ENCODE measurements around the gene RRH.

The RRH gene

GRCh38 chr4:109878355-109878754 is 50.6 kb downstream of the RRH start:
- DNase-seq (ENCODE audit: insufficient read length, low spot score) = no peak
- no peak for TF ChIP-seq SPI1 (IDR thresholded peaks at IDR 0.05; ENCODE audit: low read depth, low read length)
- no peak for TF ChIP-seq TAF1 (IDR thresholded peaks at IDR 0.05; ENCODE audit: low read depth, low read length)
- no peak for TF ChIP-seq POLR2A (IDR thresholded peaks at IDR 0.05; ENCODE audit: low read depth, low read length)
- TF ChIP-seq POU2F2 (IDR thresholded peaks at IDR 0.05; ENCODE audit: low read depth, low read length) = no peak
- TF ChIP-seq PAX5 (IDR thresholded peaks at IDR 0.05; ENCODE audit: insufficient read depth, low read length, severe bottlenecking) = no peak
- no peak for TF ChIP-seq POLR2AphosphoS5 (IDR thresholded peaks at IDR 0.05; ENCODE audit: low read depth, low read length)
- no peak for FAIRE-seq

- DNase-seq (ENCODE audit: insufficient read length, low spot score) (no peak), FAIRE-seq (no peak)
- no peak for TF ChIP-seq POLR2A (IDR thresholded peaks at IDR 0.05; ENCODE audit: low read depth, low read length)
- no peak for TF ChIP-seq PAX5 (IDR thresholded peaks at IDR 0.05; ENCODE audit: insufficient read depth, low read length, severe bottlenecking)
- TF ChIP-seq TAF1 (IDR thresholded peaks at IDR 0.05; ENCODE audit: low read depth, low read length) = no peak
- no peak for TF ChIP-seq POU2F2 (IDR thresholded peaks at IDR 0.05; ENCODE audit: low read depth, low read length)
- no peak for TF ChIP-seq SPI1 (IDR thresholded peaks at IDR 0.05; ENCODE audit: low read depth, low read length)
- TF ChIP-seq POLR2AphosphoS5 (IDR thresholded peaks at IDR 0.05; ENCODE audit: low read depth, low read length) = no peak
Measured at GRCh38 chr4:109879081-109879480, 51.3 kb downstream of the RRH start.

GRCh38 chr4:109879636-109880314 is 52.0 kb downstream of the RRH start:
- TF ChIP-seq TAF1 (IDR thresholded peaks at IDR 0.05; ENCODE audit: low read depth, low read length) = no peak
- no peak for TF ChIP-seq SPI1 (IDR thresholded peaks at IDR 0.05; ENCODE audit: low read depth, low read length)
- no peak for TF ChIP-seq POU2F2 (IDR thresholded peaks at IDR 0.05; ENCODE audit: low read depth, low read length)
- no peak for TF ChIP-seq POLR2AphosphoS5 (IDR thresholded peaks at IDR 0.05; ENCODE audit: low read depth, low read length)
- no peak for TF ChIP-seq POLR2A (IDR thresholded peaks at IDR 0.05; ENCODE audit: low read depth, low read length)
- no peak for TF ChIP-seq PAX5 (IDR thresholded peaks at IDR 0.05; ENCODE audit: insufficient read depth, low read length, severe bottlenecking)

GRCh38 chr4:109886303-109886702 is 58.5 kb downstream of the RRH start:
- TF ChIP-seq POLR2AphosphoS5 (IDR thresholded peaks at IDR 0.05; ENCODE audit: low read depth, low read length) (no peak), POU2F2 (IDR thresholded peaks at IDR 0.05; ENCODE audit: low read depth, low read length) (no peak), TAF1 (IDR thresholded peaks at IDR 0.05; ENCODE audit: low read depth, low read length) (no peak), POLR2A (IDR thresholded peaks at IDR 0.05; ENCODE audit: low read depth, low read length) (no peak), SPI1 (IDR thresholded peaks at IDR 0.05; ENCODE audit: low read depth, low read length) (no peak), PAX5 (IDR thresholded peaks at IDR 0.05; ENCODE audit: insufficient read depth, low read length, severe bottlenecking) (no peak)
- FAIRE-seq (no peak), DNase-seq (ENCODE audit: insufficient read length, low spot score) (no peak)

More at GRCh38 chr4:109879636-109880314, 52.0 kb downstream of the RRH start:
- DNase-seq (ENCODE audit: insufficient read length, low spot score) (no peak), FAIRE-seq (no peak)

- FAIRE-seq (no peak), DNase-seq (ENCODE audit: insufficient read length, low spot score) (no peak)
- no peak for TF ChIP-seq SPI1 (IDR thresholded peaks at IDR 0.05; ENCODE audit: low read depth, low read length)
- no peak for TF ChIP-seq POLR2A (IDR thresholded peaks at IDR 0.05; ENCODE audit: low read depth, low read length)
- TF ChIP-seq POU2F2 (IDR thresholded peaks at IDR 0.05; ENCODE audit: low read depth, low read length) = no peak
- no peak for TF ChIP-seq POLR2AphosphoS5 (IDR thresholded peaks at IDR 0.05; ENCODE audit: low read depth, low read length)
- no peak for TF ChIP-seq TAF1 (IDR thresholded peaks at IDR 0.05; ENCODE audit: low read depth, low read length)
- TF ChIP-seq PAX5 (IDR thresholded peaks at IDR 0.05; ENCODE audit: insufficient read depth, low read length, severe bottlenecking) = no peak
Measured at GRCh38 chr4:109887071-109887470, 59.3 kb downstream of the RRH start.

GRCh38 chr4:109890076-109890475 is 62.3 kb downstream of the RRH start:
- DNase-seq (ENCODE audit: insufficient read length, low spot score) (no peak), FAIRE-seq (no peak)
- no peak for TF ChIP-seq TAF1 (IDR thresholded peaks at IDR 0.05; ENCODE audit: low read depth, low read length)
- no peak for TF ChIP-seq POU2F2 (IDR thresholded peaks at IDR 0.05; ENCODE audit: low read depth, low read length)
- no peak for TF ChIP-seq SPI1 (IDR thresholded peaks at IDR 0.05; ENCODE audit: low read depth, low read length)
- TF ChIP-seq POLR2A (IDR thresholded peaks at IDR 0.05; ENCODE audit: low read depth, low read length) = no peak
- no peak for TF ChIP-seq PAX5 (IDR thresholded peaks at IDR 0.05; ENCODE audit: insufficient read depth, low read length, severe bottlenecking)
- no peak for TF ChIP-seq POLR2AphosphoS5 (IDR thresholded peaks at IDR 0.05; ENCODE audit: low read depth, low read length)
